Epithelial cell of esophagus (primary cell): Measurements from ENCODE around the gene PODN.

Source experiments
- DNase-seq: peaks from one replicate; pipeline ENCODE4 v3.0.0; 2010; ENCODE audit warnings: low read depth
- H3K4me3 ChIP-seq: 2 replicates; pipeline ENCODE4 v1.5.1; 2011; ENCODE audit warnings: mild to moderate bottlenecking, low read length, control low read depth
- TF ChIP-seq, protein P1 (sequence below): IDR thresholded peaks from 2 replicates; pipeline ENCODE4 v1.5.1; 2011; ENCODE audit warnings: low read depth, mild to moderate bottlenecking, low read length, control low read depth, inconsistent platforms; ENCODE audit not compliant: insufficient read depth; ENCODE audit errors: missing control alignments

The PODN gene

DNA sequence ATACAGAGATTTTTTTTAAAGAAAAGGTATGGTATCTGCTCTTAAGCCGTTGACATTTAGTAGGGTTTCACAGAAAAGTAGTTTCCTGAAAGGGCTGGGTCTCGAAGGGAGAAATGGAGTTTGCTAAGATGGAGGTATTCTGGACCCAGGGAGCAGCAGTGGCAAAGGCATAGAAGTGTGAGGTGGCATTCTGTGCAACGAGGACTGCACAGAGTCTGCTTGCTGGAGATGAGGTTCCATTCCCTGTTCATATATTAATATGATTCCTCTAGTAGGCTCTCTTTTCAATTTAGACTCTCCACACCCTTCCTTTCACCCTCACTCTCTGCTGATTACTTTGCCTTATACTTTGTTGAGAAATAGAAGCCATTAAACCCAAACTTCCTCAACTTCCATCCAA is 38.5 kb upstream of the PODN start:
- no peak for DNase-seq
- TF ChIP-seq, protein P1, sequence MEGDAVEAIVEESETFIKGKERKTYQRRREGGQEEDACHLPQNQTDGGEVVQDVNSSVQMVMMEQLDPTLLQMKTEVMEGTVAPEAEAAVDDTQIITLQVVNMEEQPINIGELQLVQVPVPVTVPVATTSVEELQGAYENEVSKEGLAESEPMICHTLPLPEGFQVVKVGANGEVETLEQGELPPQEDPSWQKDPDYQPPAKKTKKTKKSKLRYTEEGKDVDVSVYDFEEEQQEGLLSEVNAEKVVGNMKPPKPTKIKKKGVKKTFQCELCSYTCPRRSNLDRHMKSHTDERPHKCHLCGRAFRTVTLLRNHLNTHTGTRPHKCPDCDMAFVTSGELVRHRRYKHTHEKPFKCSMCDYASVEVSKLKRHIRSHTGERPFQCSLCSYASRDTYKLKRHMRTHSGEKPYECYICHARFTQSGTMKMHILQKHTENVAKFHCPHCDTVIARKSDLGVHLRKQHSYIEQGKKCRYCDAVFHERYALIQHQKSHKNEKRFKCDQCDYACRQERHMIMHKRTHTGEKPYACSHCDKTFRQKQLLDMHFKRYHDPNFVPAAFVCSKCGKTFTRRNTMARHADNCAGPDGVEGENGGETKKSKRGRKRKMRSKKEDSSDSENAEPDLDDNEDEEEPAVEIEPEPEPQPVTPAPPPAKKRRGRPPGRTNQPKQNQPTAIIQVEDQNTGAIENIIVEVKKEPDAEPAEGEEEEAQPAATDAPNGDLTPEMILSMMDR: no peak
- no peak overlapping the region for H3K4me3 ChIP-seq

DNA sequence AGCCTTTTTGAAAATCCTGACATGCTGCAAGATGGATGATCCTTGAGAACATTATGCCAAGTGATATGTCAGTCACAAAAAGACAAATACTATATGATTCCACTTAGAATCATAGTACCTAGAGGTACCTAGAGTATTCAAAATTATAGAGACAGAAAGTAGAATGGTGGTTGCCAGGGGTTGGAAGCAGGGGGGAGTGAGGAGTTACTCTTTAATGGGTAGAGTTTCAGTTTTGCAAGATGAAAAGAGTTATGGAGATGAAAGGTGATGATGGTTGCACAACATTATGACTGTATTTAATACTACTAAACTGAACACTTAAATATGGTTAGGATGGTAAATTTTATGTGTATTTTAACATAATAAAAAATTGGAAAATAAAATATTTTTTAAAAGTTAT is 37.9 kb upstream of the PODN start:
- no peak overlapping the region for H3K4me3 ChIP-seq
- TF ChIP-seq, protein P1: no peak
- no peak for DNase-seq

DNA sequence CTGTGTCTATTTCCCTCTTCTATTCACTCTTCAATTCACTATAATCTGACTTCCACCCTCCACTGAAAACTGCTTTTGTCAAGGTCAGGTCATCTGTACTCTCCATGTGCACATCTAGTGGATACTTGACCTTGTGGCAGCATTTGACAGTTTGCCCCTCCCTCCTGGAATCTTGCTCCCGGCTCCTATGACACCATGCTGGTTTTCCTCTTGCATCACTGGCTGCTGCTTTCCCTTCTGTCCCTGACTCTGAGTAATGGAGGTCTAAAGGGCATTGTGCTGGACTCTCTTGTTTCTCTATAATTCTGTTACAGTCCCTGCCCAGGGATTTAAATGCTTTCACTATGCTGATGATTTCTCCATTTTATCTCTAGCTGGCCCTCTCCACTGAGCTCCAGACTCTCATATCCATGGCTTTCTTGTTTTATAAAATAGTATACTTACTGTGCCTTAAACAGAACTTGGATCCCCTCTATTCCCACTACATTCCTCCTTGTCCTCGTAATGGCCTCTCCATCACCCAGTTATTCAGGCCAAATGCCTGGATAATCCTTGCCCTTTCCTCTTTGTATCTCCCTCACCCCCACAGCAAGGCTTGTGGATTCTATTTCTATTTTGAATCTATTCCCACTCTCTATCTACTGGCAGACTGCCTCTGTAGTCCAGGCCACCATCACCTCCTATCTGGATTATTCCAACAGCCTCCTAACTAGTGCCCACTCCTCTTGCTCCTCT is 36.8 kb upstream of the PODN start:
- peak; percentile 65 for DNase-seq
- H3K4me3 ChIP-seq: no peak overlapping the region

DNA sequence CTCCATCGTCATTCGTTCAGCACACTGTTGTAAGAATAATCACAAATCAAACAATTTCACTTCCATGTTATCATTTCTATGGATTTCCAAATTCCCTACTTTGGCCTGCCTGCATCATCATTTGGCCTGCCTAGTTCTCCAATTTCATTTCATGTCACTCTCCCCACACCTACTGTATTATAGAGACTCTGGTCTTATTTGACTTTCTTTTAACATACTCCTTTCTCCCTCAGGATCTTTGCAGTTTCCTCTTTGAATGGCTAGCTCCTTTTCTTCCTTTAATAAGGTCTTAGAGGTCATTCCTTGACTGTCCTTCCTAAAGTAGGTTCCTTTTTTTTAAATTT is 36.3 kb upstream of the PODN start:
- DNase-seq: no peak
- TF ChIP-seq, protein P1: no peak
- no peak overlapping the region for H3K4me3 ChIP-seq

More for the DNA sequence above, 36.8 kb upstream of the PODN start:
- TF ChIP-seq, protein P1: no peak

DNA sequence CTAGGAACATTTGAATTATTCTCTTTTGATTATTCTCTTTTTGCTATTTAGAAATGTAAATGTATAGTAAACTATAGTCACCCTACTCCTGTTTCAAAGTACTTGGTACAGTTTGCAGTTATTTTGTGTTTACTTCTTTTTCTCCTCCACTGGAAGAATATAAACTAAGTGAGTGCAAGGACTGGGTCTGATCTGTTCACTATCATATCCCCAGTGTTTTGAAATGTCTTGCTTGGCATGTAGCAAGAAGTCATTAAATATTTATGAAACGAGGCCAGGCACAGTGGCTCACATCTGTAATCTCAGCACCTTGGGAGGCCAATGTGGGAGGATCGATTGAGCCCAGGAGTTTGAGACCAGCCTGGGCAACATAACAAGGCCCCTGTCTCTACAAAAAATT is 35.8 kb upstream of the PODN start:
- H3K4me3 ChIP-seq: no peak overlapping the region
- TF ChIP-seq, protein P1: no peak
- DNase-seq: no peak

DNA sequence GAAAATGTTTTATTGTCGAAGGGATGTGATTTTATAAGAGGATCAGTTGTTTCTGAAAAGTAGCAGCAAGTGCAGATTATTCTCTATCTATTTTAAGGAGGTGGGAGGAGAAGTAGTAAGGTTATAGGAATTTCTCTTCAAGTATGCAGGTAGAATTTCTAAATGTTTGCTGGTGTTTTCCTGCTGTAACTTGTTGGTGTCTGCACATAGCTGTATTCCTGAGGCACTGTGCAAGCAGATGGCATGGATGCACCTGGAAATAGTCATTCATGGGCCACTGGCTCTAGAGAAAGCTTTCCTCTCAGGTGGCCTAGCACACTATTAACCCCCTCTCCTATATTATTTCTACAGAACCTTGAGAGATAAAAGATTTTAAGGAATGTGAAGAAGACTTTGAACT is 30.3 kb upstream of the PODN start:
- TF ChIP-seq, protein P1: no peak
- H3K4me3 ChIP-seq: no peak overlapping the region
- peak; percentile 75 for DNase-seq

DNA sequence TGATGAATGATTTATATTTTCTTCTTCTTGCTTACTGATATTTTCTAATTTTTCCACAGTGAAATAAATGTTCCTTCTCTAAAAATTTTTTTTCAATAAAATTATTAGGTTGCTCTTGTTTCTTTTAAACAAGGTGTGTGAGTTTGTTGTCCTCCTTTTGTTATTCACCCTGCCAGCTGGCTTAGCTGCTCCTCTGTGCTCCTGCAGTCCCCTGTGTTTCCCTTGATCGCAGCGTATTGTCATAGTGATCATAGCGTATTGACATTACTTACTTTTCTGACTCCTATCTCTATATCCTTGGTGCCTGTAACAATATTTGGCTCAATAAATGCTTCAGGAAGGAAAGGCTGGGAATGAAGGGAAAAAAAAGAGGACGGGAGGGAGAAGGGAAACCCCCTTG is 24.9 kb upstream of the PODN start:
- DNase-seq: no peak
- H3K4me3 ChIP-seq: no peak overlapping the region
- TF ChIP-seq, protein P1: no peak
